ENCODE data around the gene GTPBP1. TPM values are rescaled to one million over a fixed set of nuclear protein-coding genes. Genes with fewer than 3 reads are reported as not detected.

GTPBP1 gene
- total RNA-seq, 2 experiments from 2014 or later: 82.4 TPM

- no peaks in the 10 kb centered on the region for H3K27me3 Mint-ChIP-seq
Measured at GRCh38 chr22:38698407-38699094, 7.2 kb upstream of the GTPBP1 start.

GRCh38 chr22:38699143-38699542 lies 6.6 kb upstream of the GTPBP1 start:
- peaks cover 51% of the 10 kb centered on the region for H3K4me1 Mint-ChIP-seq
- no peaks in the 10 kb centered on the region for H3K27me3 Mint-ChIP-seq
- no peaks in the 10 kb centered on the region for H3K9me3 Mint-ChIP-seq
- peak overlapping the region; percentile 89 for H3K4me3 Mint-ChIP-seq
- H3K36me3 Mint-ChIP-seq: peaks cover 50% of the 10 kb centered on the region
- H3K27ac Mint-ChIP-seq: peak overlapping the region; percentile 91
- DNase-seq: no peak

More at GRCh38 chr22:38698407-38699094, 7.2 kb upstream of the GTPBP1 start:
- H3K9me3 Mint-ChIP-seq: no peaks in the 10 kb centered on the region
- peaks cover 52% of the 10 kb centered on the region for H3K36me3 Mint-ChIP-seq
- H3K4me1 Mint-ChIP-seq: peaks cover 56% of the 10 kb centered on the region
- peak overlapping the region; percentile 89 for H3K4me3 Mint-ChIP-seq
- H3K27ac Mint-ChIP-seq: peak overlapping the region; percentile 72
- no peak for DNase-seq

GRCh38 chr22:38699784-38700183 lies 6.0 kb upstream of the GTPBP1 start:
- Mint-ChIP-seq H3K4me1 (peaks cover 52% of the 10 kb centered on the region), H3K36me3 (peaks cover 43% of the 10 kb centered on the region)

GRCh38 chr22:38700270-38700788 lies 5.4 kb upstream of the GTPBP1 start:
- peak overlapping the region; percentile 93 for H3K4me3 Mint-ChIP-seq
- peaks cover 38% of the 10 kb centered on the region for H3K36me3 Mint-ChIP-seq
- no peaks in the 10 kb centered on the region for H3K9me3 Mint-ChIP-seq
- no peak for DNase-seq
- peak overlapping the region; percentile 91 for H3K27ac Mint-ChIP-seq
- no peaks in the 10 kb centered on the region for H3K27me3 Mint-ChIP-seq
- peaks cover 51% of the 10 kb centered on the region for H3K4me1 Mint-ChIP-seq

More at GRCh38 chr22:38699784-38700183, 6.0 kb upstream of the GTPBP1 start:
- H3K4me3 Mint-ChIP-seq: peak overlapping the region; percentile 89
- peak overlapping the region; percentile 91 for H3K27ac Mint-ChIP-seq
- H3K27me3 Mint-ChIP-seq: no peaks in the 10 kb centered on the region
- DNase-seq: no peak
- no peaks in the 10 kb centered on the region for H3K9me3 Mint-ChIP-seq

GRCh38 chr22:38700789-38701628 lies 4.7 kb upstream of the GTPBP1 start, which contains the start of gene JOSD1:
JOSD1 (minus strand) TSS chr22:38700943; CDS start chr22:38699987, 956 bp downstream.
- peak; percentile 99 for DNase-seq
- Mint-ChIP-seq H3K36me3 (peaks cover 38% of the 10 kb centered on the region), H3K27ac (peak within 1 kb of the TSS; percentile 98), H3K4me1 (peaks cover 51% of the 10 kb centered on the region), H3K9me3 (no peaks in the 10 kb centered on the region), H3K27me3 (no peaks in the 10 kb centered on the region), H3K4me3 (peak within 1 kb of the TSS; percentile 93)

- H3K4me3 Mint-ChIP-seq: peak overlapping the region; percentile 85
- H3K4me1 Mint-ChIP-seq: peaks cover 44% of the 10 kb centered on the region
- no peak for DNase-seq
- peaks cover 31% of the 10 kb centered on the region for H3K36me3 Mint-ChIP-seq
- no peaks in the 10 kb centered on the region for H3K9me3 Mint-ChIP-seq
- peak overlapping the region; percentile 96 for H3K27ac Mint-ChIP-seq
- H3K27me3 Mint-ChIP-seq: no peaks in the 10 kb centered on the region
Measured at GRCh38 chr22:38704654-38705234, 1.0 kb upstream of the GTPBP1 start.

- H3K36me3 Mint-ChIP-seq: peaks cover 38% of the 10 kb centered on the region
- peak; percentile 55 for DNase-seq
- no peaks in the 10 kb centered on the region for H3K9me3 Mint-ChIP-seq
Measured at GRCh38 chr22:38706101-38706900, 557 bp downstream of the GTPBP1 start.

GRCh38 chr22:38706901-38707195 lies 1.1 kb downstream of the GTPBP1 start:
- peaks cover 38% of the 10 kb centered on the region for H3K36me3 Mint-ChIP-seq
- no peak for DNase-seq
- H3K4me1 Mint-ChIP-seq: peaks cover 51% of the 10 kb centered on the region
- no peaks in the 10 kb centered on the region for H3K27me3 Mint-ChIP-seq
- H3K9me3 Mint-ChIP-seq: no peaks in the 10 kb centered on the region
- H3K4me3 Mint-ChIP-seq: peak overlapping the region; percentile 92
- H3K27ac Mint-ChIP-seq: peak overlapping the region; percentile 90

More at GRCh38 chr22:38706101-38706900, 557 bp downstream of the GTPBP1 start:
- Mint-ChIP-seq H3K4me1 (peaks cover 56% of the 10 kb centered on the region), H3K27me3 (no peaks in the 10 kb centered on the region), H3K27ac (peak overlapping the region; percentile 90), H3K4me3 (peak overlapping the region; percentile 92)

- Mint-ChIP-seq H3K9me3 (no peaks in the 10 kb centered on the region), H3K27me3 (no peaks in the 10 kb centered on the region), H3K4me1 (peaks cover 55% of the 10 kb centered on the region), H3K36me3 (peaks cover 43% of the 10 kb centered on the region), H3K27ac (peak overlapping the region; percentile 90), H3K4me3 (peak overlapping the region; percentile 92)
- no peak for DNase-seq
Measured at GRCh38 chr22:38707346-38707745, 1.6 kb downstream of the GTPBP1 start.

- Mint-ChIP-seq H3K27ac (peak overlapping the region; percentile 16), H3K36me3 (peaks cover 44% of the 10 kb centered on the region), H3K4me3 (peak overlapping the region; percentile 92), H3K27me3 (no peaks in the 10 kb centered on the region), H3K9me3 (no peaks in the 10 kb centered on the region), H3K4me1 (peaks cover 60% of the 10 kb centered on the region)
- DNase-seq: no peak
Measured at GRCh38 chr22:38707984-38708383, 2.2 kb downstream of the GTPBP1 start.

- Mint-ChIP-seq H3K4me1 (peaks cover 72% of the 10 kb centered on the region), H3K27ac (no peak overlapping the region), H3K27me3 (no peaks in the 10 kb centered on the region), H3K9me3 (no peaks in the 10 kb centered on the region), H3K4me3 (no peak overlapping the region), H3K36me3 (peaks cover 46% of the 10 kb centered on the region)
- DNase-seq: no peak
Measured at GRCh38 chr22:38709306-38709705, 3.6 kb downstream of the GTPBP1 start.

GRCh38 chr22:38710351-38710750 lies 4.6 kb downstream of the GTPBP1 start:
- H3K36me3 Mint-ChIP-seq: peaks cover 46% of the 10 kb centered on the region
- H3K9me3 Mint-ChIP-seq: no peaks in the 10 kb centered on the region
- no peak overlapping the region for H3K27ac Mint-ChIP-seq
- H3K4me3 Mint-ChIP-seq: no peak overlapping the region
- H3K4me1 Mint-ChIP-seq: peaks cover 73% of the 10 kb centered on the region
- no peaks in the 10 kb centered on the region for H3K27me3 Mint-ChIP-seq
- DNase-seq: no peak

GRCh38 chr22:38710866-38711265 lies 5.1 kb downstream of the GTPBP1 start:
- peaks cover 74% of the 10 kb centered on the region for H3K4me1 Mint-ChIP-seq
- peaks cover 48% of the 10 kb centered on the region for H3K36me3 Mint-ChIP-seq
- H3K9me3 Mint-ChIP-seq: no peaks in the 10 kb centered on the region
- H3K27me3 Mint-ChIP-seq: no peaks in the 10 kb centered on the region
- no peak overlapping the region for H3K27ac Mint-ChIP-seq
- no peak overlapping the region for H3K4me3 Mint-ChIP-seq
- no peak for DNase-seq

GRCh38 chr22:38712486-38713207 lies 6.9 kb downstream of the GTPBP1 start:
- no peak for DNase-seq
- H3K4me3 Mint-ChIP-seq: no peak overlapping the region
- peaks cover 39% of the 10 kb centered on the region for H3K36me3 Mint-ChIP-seq
- H3K27ac Mint-ChIP-seq: no peak overlapping the region
- H3K9me3 Mint-ChIP-seq: no peaks in the 10 kb centered on the region
- peaks cover 67% of the 10 kb centered on the region for H3K4me1 Mint-ChIP-seq
- no peaks in the 10 kb centered on the region for H3K27me3 Mint-ChIP-seq

All from activated naive CD8-positive, alpha-beta T cell treated with anti-CD3 and anti-CD28 coated beads for 36 hours (primary cell).